Gastroesophageal sphincter (tissue), 4 donors: ENCODE data around the gene INA. TPM values are rescaled to one million over a fixed set of nuclear protein-coding genes. Genes with fewer than 3 reads are reported as not detected.
"Not testable (repeated sequence)": the region's sequence is repeated elsewhere in the genome, so short reads cannot be mapped to it uniquely, and the experiment has no call there.

Experiments
- ATAC-seq: fragments of 150-250 bp; one replicate; pipeline ENCODE4 v1.9.1; 2016; ENCODE audit warnings: mild to moderate bottlenecking, moderate library complexity
- H3K27ac ChIP-seq, 4 donors: fragments of 200-600 bp; sonication (generic) in 3 of 4; 1 replicate in 3 of 4; 2 replicates in 1 of 4; pipeline ENCODE4 v1.5.1; 2016 to 2019
- H3K27me3 ChIP-seq: fragments of 200-600 bp; sonication (generic); one replicate; pipeline ENCODE4 v1.5.1; 2019
- H3K36me3 ChIP-seq, 2 donors: fragments of 200-600 bp; sonication (generic); one replicate each; pipeline ENCODE4 v1.5.1; 2019; ENCODE audit warnings: control low read depth in 1 of 2
- H3K4me1 ChIP-seq, 3 donors: fragments of 200-600 bp; sonication (generic); 1 replicate in 2 of 3; 2 replicates in 1 of 3; pipeline ENCODE4 v1.5.1; 2016 to 2019; ENCODE audit warnings: control low read depth in 2 of 3
- H3K4me3 ChIP-seq, 2 donors: fragments of 200-600 bp; sonication (generic); one replicate each; pipeline ENCODE4 v1.5.1; 2019; ENCODE audit warnings: mild to moderate bottlenecking in 1 of 2, moderate library complexity in 1 of 2
- H3K9me3 ChIP-seq, 3 donors: fragments of 200-600 bp; sonication (generic); one replicate each; pipeline ENCODE4 v1.5.1; 2017 to 2019; ENCODE audit warnings: control low read depth in 2 of 3
- EP300 ChIP-seq: sonication (generic); formaldehyde crosslinking; IDR thresholded peaks from one replicate; pipeline ENCODE4 v1.6.1; 2017; ENCODE audit warnings: antibody characterized with exemption, mild to moderate bottlenecking
- POLR2A ChIP-seq, 2 donors: fragments of 450-650 bp; IDR thresholded peaks; one replicate each; pipeline ENCODE4 v1.6.1; 2017; ENCODE audit warnings: antibody characterized with exemption in 2 of 2, mild to moderate bottlenecking in 2 of 2, moderate library complexity in 1 of 2
- POLR2AphosphoS5 ChIP-seq: sonication (generic); formaldehyde crosslinking; IDR thresholded peaks from one replicate; pipeline ENCODE4 v1.6.1; 2017; ENCODE audit warnings: antibody characterized with exemption
- WGBS, 2 donors: methylation state at CpG; one replicate each; pipeline ENCODE4 v1.1.5; 2018; ENCODE audit warnings: low coverage in 1 of 2; 5-methylcytosine and 5-hydroxymethylcytosine counted together
- total RNA-seq, 4 donors: library from RNA; depleted of rRNA; stranded (reverse); fragments of >200 nt; gene quantifications; one replicate each; pipeline ENCODE4 v1.1.0, GENCODE V29; 2016
- TF ChIP-seq, protein P1 (sequence below), 4 experiments: fragments of 200-600 bp in 2 of 4; fragments of 450-650 bp in 2 of 4; sonication (generic) in 1 of 4; IDR thresholded peaks; one replicate each; pipeline ENCODE4 v1.5.1; 2017 to 2019; ENCODE audit warnings: antibody characterized with exemption in 4 of 4, mild to moderate bottlenecking in 2 of 4, moderate library complexity in 2 of 4

INA gene
- total RNA-seq, 4 donors from 2014 or later = 0.31 to 1.8 (median 1.2) TPM

DNA sequence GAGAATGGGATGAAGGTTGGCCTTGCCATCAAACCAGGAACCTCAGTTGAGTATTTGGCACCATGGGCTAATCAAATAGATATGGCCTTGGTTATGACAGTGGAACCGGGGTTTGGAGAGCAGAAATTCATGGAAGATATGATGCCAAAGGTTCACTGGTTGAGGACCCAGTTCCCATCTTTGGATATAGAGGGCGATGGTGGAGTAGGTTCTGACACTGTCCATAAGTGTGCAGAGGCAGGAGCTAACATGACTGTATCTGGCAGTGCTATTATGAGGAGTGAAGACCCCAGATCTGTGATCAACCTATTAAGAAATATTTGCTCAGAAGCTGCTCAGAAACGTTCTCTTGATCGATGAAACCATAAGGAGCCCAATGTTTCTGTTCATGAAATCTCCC, 30.6 kb upstream of the INA start:
- no peak for ATAC-seq
- Histone ChIP-seq H3K4me1 (peaks cover 0 to 13% (median 3%) of the 10 kb centered on the region in 3 donors), H3K9me3 (no peaks in the 10 kb centered on the region), H3K27ac (no peak overlapping the region), H3K27me3 (no peaks in the 10 kb centered on the region), H3K4me3 (no peak overlapping the region), H3K36me3 (no peaks in the 10 kb centered on the region)
- WGBS, 2 donors = 65 to 75% methylated on average over 3 to 4 of the region's 4 CpGs
- TF ChIP-seq POLR2A (IDR thresholded peaks at IDR 0.05) (no peak), POLR2AphosphoS5 (no peak), EP300 (no peak)
- TF ChIP-seq, protein P1, sequence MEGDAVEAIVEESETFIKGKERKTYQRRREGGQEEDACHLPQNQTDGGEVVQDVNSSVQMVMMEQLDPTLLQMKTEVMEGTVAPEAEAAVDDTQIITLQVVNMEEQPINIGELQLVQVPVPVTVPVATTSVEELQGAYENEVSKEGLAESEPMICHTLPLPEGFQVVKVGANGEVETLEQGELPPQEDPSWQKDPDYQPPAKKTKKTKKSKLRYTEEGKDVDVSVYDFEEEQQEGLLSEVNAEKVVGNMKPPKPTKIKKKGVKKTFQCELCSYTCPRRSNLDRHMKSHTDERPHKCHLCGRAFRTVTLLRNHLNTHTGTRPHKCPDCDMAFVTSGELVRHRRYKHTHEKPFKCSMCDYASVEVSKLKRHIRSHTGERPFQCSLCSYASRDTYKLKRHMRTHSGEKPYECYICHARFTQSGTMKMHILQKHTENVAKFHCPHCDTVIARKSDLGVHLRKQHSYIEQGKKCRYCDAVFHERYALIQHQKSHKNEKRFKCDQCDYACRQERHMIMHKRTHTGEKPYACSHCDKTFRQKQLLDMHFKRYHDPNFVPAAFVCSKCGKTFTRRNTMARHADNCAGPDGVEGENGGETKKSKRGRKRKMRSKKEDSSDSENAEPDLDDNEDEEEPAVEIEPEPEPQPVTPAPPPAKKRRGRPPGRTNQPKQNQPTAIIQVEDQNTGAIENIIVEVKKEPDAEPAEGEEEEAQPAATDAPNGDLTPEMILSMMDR (IDR thresholded peaks at IDR 0.05) = no peak

DNA sequence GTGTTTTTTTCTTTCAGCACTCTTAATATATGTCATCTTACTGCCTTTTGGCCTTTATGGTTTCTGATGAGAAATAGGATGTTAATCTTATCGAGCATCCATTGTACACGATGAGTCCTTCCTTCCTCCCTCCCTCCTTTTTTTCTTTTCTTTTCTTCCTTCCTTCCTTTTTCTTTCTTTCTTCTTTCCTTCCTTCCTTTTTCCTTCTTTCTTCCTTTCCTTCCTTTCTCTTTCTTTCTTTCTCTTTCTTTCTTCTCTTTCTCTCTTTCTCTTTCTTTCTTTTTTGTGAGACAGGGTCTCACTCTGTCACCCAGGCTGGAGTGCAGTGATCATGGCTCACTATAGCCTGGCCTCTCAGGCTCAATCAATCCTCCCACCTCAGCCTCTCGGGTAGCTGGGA, 22.8 kb upstream of the INA start:
- TF ChIP-seq, protein P1 (IDR thresholded peaks at IDR 0.05) = no peak
- no peak for TF ChIP-seq EP300
- no peak for TF ChIP-seq POLR2AphosphoS5
- no peak for TF ChIP-seq POLR2A (IDR thresholded peaks at IDR 0.05)
- no peak for ATAC-seq
- WGBS, 2 donors = 56 to 82% methylated on average over 2 to 3 of the region's 3 CpGs

DNA sequence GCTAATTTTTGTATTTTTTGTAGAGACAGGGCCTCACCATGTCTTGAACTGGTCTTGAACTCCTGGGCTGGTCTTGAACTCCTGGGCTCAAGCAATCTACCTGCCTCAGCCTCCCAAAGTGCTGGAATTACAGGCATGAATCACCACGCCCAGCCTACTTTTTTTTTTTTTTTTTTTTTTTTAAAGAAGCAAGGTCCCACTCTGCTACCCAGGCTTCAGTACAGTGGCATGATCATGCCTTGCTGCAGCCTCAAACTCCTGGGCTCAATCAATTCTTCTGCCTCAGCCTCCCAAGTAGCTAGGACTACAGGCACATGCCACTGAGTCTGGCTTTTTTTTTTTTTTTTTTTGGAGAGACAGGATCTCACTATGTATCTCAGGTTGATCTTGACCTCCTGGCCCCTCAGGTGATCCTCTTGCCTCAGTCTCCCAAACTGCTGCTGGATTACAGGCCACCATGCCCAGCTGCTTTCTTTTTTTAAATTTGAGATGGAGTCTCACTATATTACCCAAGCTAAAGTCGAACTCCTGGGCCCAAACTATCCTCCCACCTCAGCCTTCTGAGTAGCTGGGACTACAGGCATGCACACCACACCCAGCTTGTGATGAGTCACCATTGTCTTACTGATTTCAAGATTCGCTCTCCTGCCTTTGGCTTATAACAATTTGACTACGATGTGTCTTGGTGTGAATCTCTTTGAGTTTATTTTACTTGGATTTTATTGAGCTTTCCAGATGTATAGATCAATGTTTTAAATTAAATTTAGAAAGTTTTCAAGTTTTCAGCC, 22.2 kb upstream of the INA start:
- ATAC-seq = no peak
- Histone ChIP-seq H3K27me3 (no peaks in the 10 kb centered on the region), H3K9me3 (no peaks in the 10 kb centered on the region), H3K4me3 (no peak overlapping the region), H3K27ac (no peak overlapping the region), H3K4me1 (no peaks in the 10 kb centered on the region), H3K36me3 (no peaks in the 10 kb centered on the region)
- 57 to 73% methylated on average over 3 to 4 of the region's 4 CpGs for WGBS, 2 donors
- TF ChIP-seq POLR2A (IDR thresholded peaks at IDR 0.05) = no peak
- TF ChIP-seq POLR2AphosphoS5 = no peak
- TF ChIP-seq, protein P1 (IDR thresholded peaks at IDR 0.05) = no peak
- TF ChIP-seq EP300 = no peak

More for the DNA sequence above, 22.8 kb upstream of the INA start:
- no peak overlapping the region for H3K4me3 ChIP-seq
- H3K27me3 ChIP-seq = no peaks in the 10 kb centered on the region
- no peak overlapping the region for H3K27ac ChIP-seq
- no peaks in the 10 kb centered on the region for H3K36me3 ChIP-seq
- H3K9me3 ChIP-seq = no peaks in the 10 kb centered on the region
- H3K4me1 ChIP-seq = no peaks in the 10 kb centered on the region

DNA sequence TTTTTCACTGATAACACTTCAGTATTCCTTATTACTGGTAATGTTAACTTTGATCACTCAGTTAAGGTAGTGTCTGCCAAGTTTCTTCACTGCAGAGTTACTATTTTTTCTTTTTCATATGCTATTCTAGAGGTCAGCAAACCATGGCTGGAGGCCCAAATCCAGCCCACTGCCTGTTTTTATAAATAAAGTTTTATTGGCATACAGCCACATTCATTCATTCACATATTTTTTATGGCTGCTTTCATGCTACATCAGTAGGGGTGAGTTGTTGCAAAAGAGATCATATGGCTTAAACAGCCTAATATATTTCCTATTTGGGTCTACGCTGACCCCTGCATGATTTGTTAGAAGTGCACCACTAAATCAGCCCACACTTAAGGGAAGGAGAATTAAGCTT, 20.3 kb upstream of the INA start:
- Histone ChIP-seq H3K9me3 (no peaks in the 10 kb centered on the region), H3K4me3 (no peak overlapping the region), H3K36me3 (no peaks in the 10 kb centered on the region), H3K27me3 (no peaks in the 10 kb centered on the region), H3K27ac (no peak overlapping the region), H3K4me1 (no peaks in the 10 kb centered on the region)
- WGBS, 2 donors = 100% methylated on average over 1 of the region's 1 CpG
- no peak for ATAC-seq
- no peak for TF ChIP-seq POLR2A (IDR thresholded peaks at IDR 0.05)
- TF ChIP-seq, protein P1 (IDR thresholded peaks at IDR 0.05) = no peak
- TF ChIP-seq POLR2AphosphoS5 = no peak
- no peak for TF ChIP-seq EP300

DNA sequence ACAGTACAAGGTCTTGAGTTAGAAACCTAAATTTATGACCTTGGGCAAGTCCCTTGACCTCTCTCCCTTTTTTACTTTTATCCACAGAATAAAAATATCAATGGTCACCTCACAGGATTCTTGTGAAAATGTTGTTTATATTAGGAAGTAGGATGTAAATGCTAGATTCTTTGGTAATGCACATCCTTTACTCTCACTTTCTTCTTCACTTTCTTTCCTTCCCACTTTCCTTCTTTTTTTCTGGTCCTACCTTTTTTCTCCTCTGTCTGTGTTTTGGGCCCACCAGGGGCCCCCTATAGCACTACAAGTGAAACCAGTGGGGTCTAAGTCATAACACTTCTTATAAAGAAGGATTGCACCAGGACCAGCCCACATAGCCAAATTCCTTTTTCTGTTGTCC, 19.1 kb upstream of the INA start:
- Histone ChIP-seq H3K9me3 (no peaks in the 10 kb centered on the region), H3K27me3 (peaks cover 4% of the 10 kb centered on the region), H3K36me3 (no peaks in the 10 kb centered on the region), H3K27ac (no peak overlapping the region), H3K4me3 (no peak overlapping the region), H3K4me1 (no peaks in the 10 kb centered on the region)
- no peak for ATAC-seq
- TF ChIP-seq, protein P1 (IDR thresholded peaks at IDR 0.05) = no peak

DNA sequence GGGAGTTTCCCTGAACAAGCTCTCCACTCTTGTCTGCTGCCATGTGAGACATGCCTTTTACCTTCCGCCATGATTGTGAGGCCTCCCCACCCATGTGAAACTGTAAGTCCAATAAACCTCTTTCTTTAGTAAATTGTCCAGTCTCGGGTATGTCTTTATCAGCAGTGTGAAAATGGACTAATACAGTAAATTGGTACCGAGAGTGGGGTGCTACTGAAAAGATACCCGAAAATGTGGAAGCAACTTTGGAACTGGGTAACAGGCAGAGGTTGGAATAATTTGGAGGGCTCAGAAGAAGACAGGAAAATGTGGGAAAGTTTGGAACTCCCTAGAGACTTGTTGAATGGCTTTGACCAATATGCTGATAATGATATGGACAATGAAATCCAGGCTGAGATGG, 18.0 kb upstream of the INA start:
- not testable (repeated sequence) for H3K9me3 ChIP-seq, H3K4me1 ChIP-seq, H3K27ac ChIP-seq, H3K36me3 ChIP-seq, H3K4me3 ChIP-seq, ATAC-seq
- 92 to 95% methylated on average over 3 to 4 of the region's 4 CpGs for WGBS, 2 donors
- peaks cover 15% of the 10 kb centered on the region for H3K27me3 ChIP-seq
